OCI-LY3 (cell line): ENCODE results near the gene TMEM176A.

Experiments used
- EZH2phosphoT487 ChIP-seq: fragments of 200-600 bp; shearing (Covaris generic); IDR thresholded peaks from 2 replicates; pipeline ENCODE4 v1.6.1; 2018; ENCODE audit warnings: antibody characterized with exemption, mixed run types, low read depth
- TF ChIP-seq, protein P1 (sequence below): fragments of 200-600, 300-600 bp; sonication (generic); IDR thresholded peaks from 2 replicates; pipeline ENCODE4 v1.5.1; 2014; ENCODE audit warnings: antibody characterized with exemption, low read length, low read depth

- TF ChIP-seq, protein P1, sequence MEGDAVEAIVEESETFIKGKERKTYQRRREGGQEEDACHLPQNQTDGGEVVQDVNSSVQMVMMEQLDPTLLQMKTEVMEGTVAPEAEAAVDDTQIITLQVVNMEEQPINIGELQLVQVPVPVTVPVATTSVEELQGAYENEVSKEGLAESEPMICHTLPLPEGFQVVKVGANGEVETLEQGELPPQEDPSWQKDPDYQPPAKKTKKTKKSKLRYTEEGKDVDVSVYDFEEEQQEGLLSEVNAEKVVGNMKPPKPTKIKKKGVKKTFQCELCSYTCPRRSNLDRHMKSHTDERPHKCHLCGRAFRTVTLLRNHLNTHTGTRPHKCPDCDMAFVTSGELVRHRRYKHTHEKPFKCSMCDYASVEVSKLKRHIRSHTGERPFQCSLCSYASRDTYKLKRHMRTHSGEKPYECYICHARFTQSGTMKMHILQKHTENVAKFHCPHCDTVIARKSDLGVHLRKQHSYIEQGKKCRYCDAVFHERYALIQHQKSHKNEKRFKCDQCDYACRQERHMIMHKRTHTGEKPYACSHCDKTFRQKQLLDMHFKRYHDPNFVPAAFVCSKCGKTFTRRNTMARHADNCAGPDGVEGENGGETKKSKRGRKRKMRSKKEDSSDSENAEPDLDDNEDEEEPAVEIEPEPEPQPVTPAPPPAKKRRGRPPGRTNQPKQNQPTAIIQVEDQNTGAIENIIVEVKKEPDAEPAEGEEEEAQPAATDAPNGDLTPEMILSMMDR, result no peak
- no peak for TF ChIP-seq EZH2phosphoT487
Measured at GRCh38 chr7:150830937-150831336, 30.4 kb downstream of the TMEM176A start.
